Adipocyte (in vitro differentiated cells): ENCODE results near the gene APP.
"Not testable (repeated sequence)": the region's sequence is repeated elsewhere in the genome, so short reads cannot be mapped to it uniquely, and the experiment has no call there.

ENCODE experiments used
- DNase-seq: peaks from one replicate; pipeline ENCODE4 v3.0.0-alpha.2; 2015; ENCODE audit warnings: low read depth
- H3K27me3 ChIP-seq: replicated peaks from 2 replicates; pipeline ENCODE4 v1.7.0; 2013; ENCODE audit warnings: mild to moderate bottlenecking, low read length, moderate library complexity; ENCODE audit not compliant: control insufficient read depth, insufficient read depth
- H3K36me3 ChIP-seq: 2 replicates; pipeline ENCODE4 v1.7.0; 2013; ENCODE audit warnings: low read length, mild to moderate bottlenecking, moderate library complexity; ENCODE audit not compliant: control insufficient read depth, insufficient read depth, severe bottlenecking
- H3K4me1 ChIP-seq: 2 replicates; pipeline ENCODE4 v1.7.0; 2013; ENCODE audit warnings: mild to moderate bottlenecking, low read length, moderate library complexity; ENCODE audit not compliant: control insufficient read depth, insufficient read depth
- H3K4me3 ChIP-seq: 2 replicates; pipeline ENCODE4 v1.7.0; 2013; ENCODE audit warnings: mild to moderate bottlenecking, low read length, moderate library complexity
- H3K9ac ChIP-seq: 2 replicates; pipeline ENCODE4 v1.7.0; 2013; ENCODE audit warnings: mild to moderate bottlenecking, low read length, moderate library complexity
- H3K9me3 ChIP-seq: 2 replicates; pipeline ENCODE4 v1.7.0; 2013; ENCODE audit warnings: mild to moderate bottlenecking, low read length, moderate library complexity; ENCODE audit not compliant: control insufficient read depth

APP gene

DNA sequence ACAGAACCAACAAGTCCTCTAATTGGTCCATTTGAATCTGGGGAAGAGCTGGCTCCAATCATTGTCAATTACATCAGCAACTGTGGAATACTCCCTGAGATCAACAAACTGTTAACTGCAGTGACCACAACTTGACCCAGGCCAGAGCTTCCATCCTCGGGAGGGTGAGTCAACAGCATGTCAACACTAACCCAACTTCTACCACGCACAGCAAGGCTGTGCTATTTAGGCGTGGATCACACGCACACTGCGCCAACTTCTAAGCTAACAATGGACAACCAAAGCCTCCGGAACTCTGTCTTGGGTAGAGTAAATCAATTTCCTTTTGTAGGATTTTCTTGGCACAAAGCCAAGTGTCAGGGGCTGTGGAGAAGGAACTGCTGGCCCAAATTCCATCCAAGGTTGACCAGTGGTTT lies 30.4 kb downstream of the APP start:
- Histone ChIP-seq H3K4me1 (peaks cover 27% of the 10 kb centered on the region), H3K36me3 (no peaks in the 10 kb centered on the region), H3K9ac (no peak overlapping the region), H3K9me3 (no peaks in the 10 kb centered on the region), H3K4me3 (no peak overlapping the region), H3K27me3 (no peaks in the 10 kb centered on the region)
- DNase-seq, result peak; percentile 80

DNA sequence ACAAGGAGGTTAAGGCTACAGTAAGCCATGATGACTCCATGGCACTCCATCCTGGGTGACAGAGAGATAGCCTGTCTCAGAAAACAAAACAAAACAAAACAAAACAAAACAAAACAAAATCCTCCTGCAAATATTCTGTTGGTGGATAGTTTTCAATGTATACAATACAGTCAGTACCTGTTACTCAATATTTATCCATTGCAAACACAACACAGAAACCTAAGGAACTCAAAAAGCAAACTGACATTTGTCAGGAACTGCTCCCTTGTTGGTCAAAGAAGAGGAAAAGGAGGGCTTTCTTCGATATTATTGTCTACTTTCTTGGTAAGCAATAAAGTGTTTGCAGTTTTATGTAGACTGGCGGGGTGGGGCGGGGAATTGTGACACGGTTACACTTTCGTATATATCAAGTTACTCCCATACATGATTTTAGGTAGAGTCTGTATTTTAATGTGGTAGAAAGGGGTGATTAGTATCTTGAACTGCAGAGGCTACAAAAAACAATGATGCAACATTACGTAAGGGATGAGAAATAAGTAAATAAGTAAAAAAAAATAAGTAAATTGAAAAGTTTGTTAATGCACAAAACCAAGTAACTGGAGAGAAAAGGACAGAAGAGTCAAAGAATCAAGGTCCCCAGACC lies 31.8 kb downstream of the APP start:
- no peak overlapping the region for H3K9ac ChIP-seq
- no peaks in the 10 kb centered on the region for H3K9me3 ChIP-seq
- H3K4me3 ChIP-seq, result no peak overlapping the region
- peaks cover 27% of the 10 kb centered on the region for H3K4me1 ChIP-seq
- H3K36me3 ChIP-seq, result no peaks in the 10 kb centered on the region
- no peaks in the 10 kb centered on the region for H3K27me3 ChIP-seq
- DNase-seq, result peak; percentile 55

DNA sequence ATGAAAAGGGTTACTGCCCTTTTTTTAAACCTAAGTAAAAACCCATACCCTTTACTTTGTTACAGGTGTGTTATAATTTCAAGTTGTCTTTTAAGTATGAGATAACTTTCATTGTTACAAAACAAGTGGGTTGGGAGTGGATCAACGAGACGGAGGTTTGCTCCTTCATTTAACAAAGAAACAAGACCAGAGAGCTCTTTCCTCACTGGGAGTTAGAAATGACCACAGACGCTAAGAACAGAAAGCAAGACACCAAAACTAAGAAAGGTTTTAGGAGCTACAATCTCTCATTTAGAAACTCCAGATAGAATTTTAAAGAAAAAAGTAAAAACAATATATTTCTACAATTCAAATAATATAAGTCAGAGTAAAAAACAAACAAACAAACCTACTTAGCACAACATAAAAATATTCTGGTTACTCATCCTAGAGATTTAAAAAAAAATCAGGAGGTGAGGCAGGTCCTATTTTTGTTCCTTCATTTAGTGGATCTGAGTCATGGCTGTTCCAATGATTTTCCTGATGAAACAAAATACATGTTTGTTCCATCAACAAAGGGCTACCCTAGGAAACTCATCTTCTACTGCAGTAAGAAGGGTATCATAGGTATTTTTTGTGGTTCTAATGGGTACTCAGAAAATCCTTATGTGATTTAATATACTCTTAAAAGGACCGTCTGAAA lies 33.0 kb downstream of the APP start:
- no peaks in the 10 kb centered on the region for H3K27me3 ChIP-seq
- no peaks in the 10 kb centered on the region for H3K36me3 ChIP-seq
- no peak overlapping the region for H3K9ac ChIP-seq
- peak; percentile 37 for DNase-seq
- H3K4me1 ChIP-seq, result peaks cover 27% of the 10 kb centered on the region
- H3K4me3 ChIP-seq, result no peak overlapping the region
- no peaks in the 10 kb centered on the region for H3K9me3 ChIP-seq

DNA sequence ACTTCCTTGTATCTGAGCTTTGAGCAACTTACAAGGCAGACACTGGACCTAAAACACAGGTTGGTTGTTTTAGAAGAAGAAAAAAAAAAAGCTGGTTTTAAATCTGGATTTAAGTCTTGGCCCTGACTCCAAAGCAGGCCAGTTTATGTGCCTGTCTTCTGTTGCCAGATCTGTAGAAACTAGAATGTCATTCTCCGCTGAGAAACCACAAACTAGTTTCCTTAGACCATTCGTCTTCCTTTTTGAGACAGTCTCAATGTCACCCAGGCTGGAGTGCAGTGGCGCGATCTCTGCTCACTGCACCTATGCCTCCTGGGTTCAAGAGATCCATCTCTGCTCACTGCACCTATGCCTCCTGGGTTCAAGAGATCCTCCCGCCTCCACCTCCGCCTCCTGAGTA lies 33.9 kb downstream of the APP start:
- Histone ChIP-seq H3K4me3 (no peak overlapping the region), H3K36me3 (no peaks in the 10 kb centered on the region), H3K4me1 (peaks cover 27% of the 10 kb centered on the region), H3K9me3 (no peaks in the 10 kb centered on the region), H3K27me3 (no peaks in the 10 kb centered on the region), H3K9ac (no peak overlapping the region)
- no peak for DNase-seq

DNA sequence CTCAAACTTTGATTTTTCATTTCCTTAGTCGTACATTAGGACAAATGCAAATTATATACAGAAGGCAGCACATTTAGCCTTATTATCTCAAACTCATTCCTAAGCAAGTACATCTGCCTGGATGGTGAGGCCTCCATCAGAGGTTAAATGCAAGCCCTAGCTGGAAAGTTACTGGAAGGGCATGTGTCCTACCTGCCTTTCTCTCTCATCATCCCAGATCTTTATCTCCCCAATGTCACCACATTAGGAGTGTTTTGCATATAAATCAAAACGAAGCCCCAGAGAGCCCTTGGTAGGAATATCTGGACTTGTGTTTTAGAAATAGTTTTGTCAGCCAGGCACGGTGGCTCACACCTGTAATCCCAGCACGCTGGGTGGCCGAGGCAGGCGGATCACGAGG lies 35.0 kb downstream of the APP start:
- H3K4me1 ChIP-seq, result peaks cover 31% of the 10 kb centered on the region
- H3K36me3 ChIP-seq, result no peaks in the 10 kb centered on the region
- no peaks in the 10 kb centered on the region for H3K9me3 ChIP-seq
- H3K27me3 ChIP-seq, result no peaks in the 10 kb centered on the region
- no peak overlapping the region for H3K9ac ChIP-seq
- DNase-seq, result no peak
- H3K4me3 ChIP-seq, result no peak overlapping the region

DNA sequence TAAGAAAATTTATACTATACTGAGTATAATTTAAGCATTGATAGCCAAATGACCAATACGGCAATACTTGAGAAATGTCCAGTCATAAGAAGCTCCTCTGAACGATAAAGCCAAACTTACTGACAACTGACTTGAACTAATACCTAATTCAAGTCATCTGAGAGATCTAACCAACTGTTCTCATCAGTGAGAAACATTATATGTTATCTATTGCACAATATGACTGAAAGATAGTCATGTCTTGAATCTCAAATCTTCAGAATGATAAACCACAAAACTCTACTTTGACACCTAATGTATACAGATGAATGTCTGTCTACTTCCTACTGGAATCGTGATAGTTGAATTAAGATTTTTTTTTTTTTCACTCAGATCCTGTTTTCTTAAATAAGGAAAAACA lies 39.0 kb downstream of the APP start:
- no peaks in the 10 kb centered on the region for H3K27me3 ChIP-seq
- H3K4me3 ChIP-seq, result no peak overlapping the region
- H3K4me1 ChIP-seq, result peaks cover 25% of the 10 kb centered on the region
- no peaks in the 10 kb centered on the region for H3K9me3 ChIP-seq
- H3K9ac ChIP-seq, result no peak overlapping the region
- H3K36me3 ChIP-seq, result no peaks in the 10 kb centered on the region
- DNase-seq, result no peak

DNA sequence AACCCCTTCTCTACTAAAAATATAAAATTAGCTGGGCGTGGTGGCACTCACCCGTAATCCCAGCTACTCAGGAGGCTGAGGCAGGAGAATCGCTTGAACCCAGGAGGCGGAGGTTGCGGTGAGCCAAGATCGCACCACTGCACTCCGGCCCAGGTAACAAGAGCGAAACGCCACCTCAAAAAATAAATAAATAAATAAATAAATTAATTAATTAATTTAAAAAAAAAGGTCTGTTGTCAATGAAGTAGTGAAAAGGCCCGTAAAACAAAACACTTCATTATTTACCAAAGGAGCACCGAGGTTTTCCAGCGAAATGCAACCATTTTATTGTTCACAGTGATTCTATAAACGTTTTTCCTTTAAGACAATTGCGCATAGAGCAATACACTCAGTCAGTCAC lies 39.5 kb downstream of the APP start:
- H3K4me3 ChIP-seq, H3K9ac ChIP-seq, H3K9me3 ChIP-seq, H3K36me3 ChIP-seq, DNase-seq, H3K27me3 ChIP-seq: not testable (repeated sequence)
- peaks cover 25% of the 10 kb centered on the region for H3K4me1 ChIP-seq

DNA sequence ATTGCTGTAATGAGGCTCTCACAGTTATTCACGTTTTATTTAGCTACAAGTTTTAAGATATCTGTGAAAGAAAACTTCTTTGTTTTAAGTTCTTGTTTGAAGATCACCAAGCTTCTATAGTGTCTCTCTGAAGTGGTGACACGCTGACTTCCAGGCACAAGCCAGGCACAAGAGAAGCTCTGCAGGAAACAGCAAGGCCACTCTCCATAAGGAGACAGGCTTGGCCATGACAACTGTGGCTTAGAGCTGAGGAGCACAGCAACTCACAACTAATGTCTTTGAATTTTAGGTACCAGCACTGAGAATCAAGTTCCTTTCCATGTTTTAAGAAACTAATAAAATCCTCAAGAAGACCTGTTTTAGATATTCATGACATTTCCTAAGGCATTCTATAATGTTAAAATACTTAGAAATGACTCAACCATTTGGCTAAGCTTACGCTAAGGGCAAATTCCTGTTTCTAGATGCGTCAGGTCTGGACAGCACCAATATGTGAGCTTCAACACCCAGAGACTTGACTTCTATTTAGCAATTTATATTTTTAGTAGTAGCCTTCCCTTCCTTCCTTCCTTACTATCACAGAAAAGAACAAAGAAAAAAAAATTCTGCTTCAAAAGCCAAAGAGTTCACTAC lies 40.2 kb downstream of the APP start:
- no peak overlapping the region for H3K4me3 ChIP-seq
- DNase-seq, result peak; percentile 68
- H3K4me1 ChIP-seq, result peaks cover 25% of the 10 kb centered on the region
- no peak overlapping the region for H3K9ac ChIP-seq
- no peaks in the 10 kb centered on the region for H3K36me3 ChIP-seq
- no peaks in the 10 kb centered on the region for H3K9me3 ChIP-seq
- no peaks in the 10 kb centered on the region for H3K27me3 ChIP-seq

DNA sequence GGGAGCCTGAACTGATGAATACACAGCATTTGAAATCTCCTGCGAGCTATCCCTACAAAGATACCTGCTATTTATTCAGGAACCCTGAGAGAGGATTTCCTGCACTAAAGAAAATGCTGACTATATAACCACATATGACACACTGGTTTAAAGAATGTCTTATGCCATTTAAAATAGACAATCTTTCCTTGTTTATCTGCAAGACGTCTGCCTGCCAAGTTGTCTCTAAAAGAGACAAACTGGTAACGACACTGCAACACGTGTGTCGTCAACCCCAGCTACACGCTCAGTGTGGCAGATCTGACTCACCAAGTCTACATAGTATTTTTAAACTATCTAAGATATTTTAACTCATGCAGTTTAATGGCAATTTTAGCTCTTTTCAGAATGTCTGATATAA lies 42.7 kb downstream of the APP start:
- Histone ChIP-seq H3K9ac (peak overlapping the region; percentile 18), H3K4me1 (peaks cover 41% of the 10 kb centered on the region), H3K27me3 (no peaks in the 10 kb centered on the region), H3K9me3 (no peaks in the 10 kb centered on the region), H3K36me3 (no peaks in the 10 kb centered on the region), H3K4me3 (peak overlapping the region; percentile 24)
- DNase-seq, result no peak

DNA sequence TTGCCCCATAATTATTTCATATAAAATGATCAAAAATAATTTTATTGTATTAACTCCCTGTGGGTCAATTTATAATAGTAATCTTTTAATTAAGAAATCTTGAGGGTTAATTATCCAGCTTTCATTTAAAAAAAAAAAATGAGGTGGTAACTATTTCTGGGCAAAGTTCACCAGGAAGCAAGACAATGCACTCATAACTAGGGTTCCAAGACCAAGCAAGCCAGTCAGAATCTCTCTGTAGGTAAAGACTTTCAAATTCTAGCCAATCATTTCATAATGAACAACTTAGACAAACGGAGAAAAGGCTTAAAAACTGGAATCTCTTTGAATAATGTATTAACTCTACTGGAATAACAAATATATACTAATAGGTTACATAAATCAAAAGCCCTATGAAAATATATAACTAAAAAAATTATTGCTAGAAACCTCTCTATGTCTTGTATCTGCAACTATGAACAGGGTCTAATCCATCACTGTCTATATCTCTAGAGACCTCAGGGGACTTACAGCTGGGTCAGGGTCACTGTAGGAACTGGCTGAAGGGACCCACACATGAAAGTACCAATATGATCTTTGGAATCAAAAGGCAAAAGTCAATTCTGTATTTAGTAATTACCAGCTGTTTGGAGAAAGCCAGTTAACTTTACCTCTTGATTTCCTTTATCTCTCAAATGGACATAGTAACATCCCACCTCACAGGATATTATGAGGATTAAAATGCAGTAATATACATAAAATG lies 43.3 kb downstream of the APP start:
- H3K9ac ChIP-seq, result peak overlapping the region; percentile 18
- H3K27me3 ChIP-seq, result no peaks in the 10 kb centered on the region
- no peak for DNase-seq
- H3K9me3 ChIP-seq, result no peaks in the 10 kb centered on the region
- peaks cover 41% of the 10 kb centered on the region for H3K4me1 ChIP-seq
- peak overlapping the region; percentile 24 for H3K4me3 ChIP-seq
- H3K36me3 ChIP-seq, result no peaks in the 10 kb centered on the region

DNA sequence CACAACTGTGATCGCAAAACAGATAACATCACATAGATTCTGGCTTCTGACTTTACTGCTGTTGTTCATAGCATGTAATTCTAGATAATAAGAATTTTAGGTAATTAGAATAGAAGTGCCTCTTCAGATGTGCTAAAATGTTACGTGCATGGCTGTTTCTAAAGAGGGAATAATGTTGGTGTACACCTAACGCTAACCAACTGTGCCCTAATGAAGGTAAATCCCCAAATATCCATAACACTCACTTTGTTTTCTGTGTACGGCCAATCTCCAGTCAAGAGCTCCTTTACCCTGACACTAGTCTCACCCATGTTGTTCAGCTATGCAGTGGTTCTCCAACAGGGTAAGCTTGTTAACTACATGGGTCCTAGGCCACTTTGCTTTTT lies 44.4 kb downstream of the APP start:
- H3K27me3 ChIP-seq, result no peaks in the 10 kb centered on the region
- no peaks in the 10 kb centered on the region for H3K36me3 ChIP-seq
- no peak overlapping the region for H3K9ac ChIP-seq
- DNase-seq, result no peak
- H3K4me1 ChIP-seq, result peaks cover 36% of the 10 kb centered on the region
- no peak overlapping the region for H3K4me3 ChIP-seq
- H3K9me3 ChIP-seq, result no peaks in the 10 kb centered on the region
